Glutamatergic neuron (in vitro differentiated cells): ENCODE measurements around the gene TRIM67. TPM values are rescaled to one million over a fixed set of nuclear protein-coding genes. Genes with fewer than 3 reads are reported as not detected.

Experiments used
- DNase-seq: peaks from one replicate; pipeline ENCODE4 v3.0.0; 2022
- H3K27ac Mint-ChIP-seq: one replicate; pipeline ENCODE4 v1.8.0; 2020; ENCODE audit warnings: mild to moderate bottlenecking, mixed read lengths, inconsistent platforms; ENCODE audit not compliant: unreplicated experiment
- H3K27me3 Mint-ChIP-seq: one replicate; pipeline ENCODE4 v1.8.0; 2020; ENCODE audit warnings: mild to moderate bottlenecking, moderate library complexity, mixed read lengths, inconsistent platforms; ENCODE audit not compliant: unreplicated experiment
- H3K36me3 Mint-ChIP-seq: one replicate; pipeline ENCODE4 v1.8.0; 2020; ENCODE audit warnings: mild to moderate bottlenecking, mixed read lengths, inconsistent platforms; ENCODE audit not compliant: unreplicated experiment
- H3K4me1 Mint-ChIP-seq: one replicate; pipeline ENCODE4 v1.8.0; 2020; ENCODE audit warnings: mild to moderate bottlenecking, low read depth, mixed read lengths, inconsistent platforms; ENCODE audit not compliant: unreplicated experiment
- H3K4me3 Mint-ChIP-seq: one replicate; pipeline ENCODE4 v1.8.0; 2020; ENCODE audit warnings: mild to moderate bottlenecking, mixed read lengths, inconsistent platforms; ENCODE audit not compliant: unreplicated experiment
- H3K9me3 Mint-ChIP-seq: one replicate; pipeline ENCODE4 v1.8.0; 2020; ENCODE audit warnings: mild to moderate bottlenecking, moderate library complexity, mixed read lengths, inconsistent platforms; ENCODE audit not compliant: unreplicated experiment
- total RNA-seq: library from RNA; stranded (reverse); fragmentation: NEBNext Ultra II Directional; extraction: Animal tissue kit (Norgen Biotek cat#: 25700); gene quantifications from one replicate; pipeline ENCODE4 v1.2.1, GENCODE V29; 2021; ENCODE audit not compliant: unreplicated experiment
- TF ChIP-seq, protein P1 (sequence below): fragments of 200-600 bp; sonication (generic); IDR thresholded peaks from one replicate; pipeline ENCODE4 v1.5.0; 2021; ENCODE audit not compliant: partially characterized antibody, unreplicated experiment

Gene TRIM67
- total RNA-seq, 1 donor from 2014 or later, result 3.9 TPM

GRCh38 chr1:231232870-231233734, 71.2 kb downstream of the TRIM67 start:
- H3K9me3 Mint-ChIP-seq, result no peaks in the 10 kb centered on the region
- no peaks in the 10 kb centered on the region for H3K27me3 Mint-ChIP-seq
- H3K4me1 Mint-ChIP-seq, result no peaks in the 10 kb centered on the region
- TF ChIP-seq, protein P1, sequence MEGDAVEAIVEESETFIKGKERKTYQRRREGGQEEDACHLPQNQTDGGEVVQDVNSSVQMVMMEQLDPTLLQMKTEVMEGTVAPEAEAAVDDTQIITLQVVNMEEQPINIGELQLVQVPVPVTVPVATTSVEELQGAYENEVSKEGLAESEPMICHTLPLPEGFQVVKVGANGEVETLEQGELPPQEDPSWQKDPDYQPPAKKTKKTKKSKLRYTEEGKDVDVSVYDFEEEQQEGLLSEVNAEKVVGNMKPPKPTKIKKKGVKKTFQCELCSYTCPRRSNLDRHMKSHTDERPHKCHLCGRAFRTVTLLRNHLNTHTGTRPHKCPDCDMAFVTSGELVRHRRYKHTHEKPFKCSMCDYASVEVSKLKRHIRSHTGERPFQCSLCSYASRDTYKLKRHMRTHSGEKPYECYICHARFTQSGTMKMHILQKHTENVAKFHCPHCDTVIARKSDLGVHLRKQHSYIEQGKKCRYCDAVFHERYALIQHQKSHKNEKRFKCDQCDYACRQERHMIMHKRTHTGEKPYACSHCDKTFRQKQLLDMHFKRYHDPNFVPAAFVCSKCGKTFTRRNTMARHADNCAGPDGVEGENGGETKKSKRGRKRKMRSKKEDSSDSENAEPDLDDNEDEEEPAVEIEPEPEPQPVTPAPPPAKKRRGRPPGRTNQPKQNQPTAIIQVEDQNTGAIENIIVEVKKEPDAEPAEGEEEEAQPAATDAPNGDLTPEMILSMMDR, result no peak
- H3K27ac Mint-ChIP-seq, result no peak overlapping the region
- H3K4me3 Mint-ChIP-seq, result no peak overlapping the region
- no peaks in the 10 kb centered on the region for H3K36me3 Mint-ChIP-seq
- DNase-seq, result no peak

GRCh38 chr1:231233735-231234417, 72.0 kb downstream of the TRIM67 start:
- Mint-ChIP-seq H3K36me3 (no peaks in the 10 kb centered on the region), H3K27me3 (no peaks in the 10 kb centered on the region), H3K4me3 (no peak overlapping the region), H3K9me3 (no peaks in the 10 kb centered on the region), H3K4me1 (no peaks in the 10 kb centered on the region), H3K27ac (no peak overlapping the region)
- TF ChIP-seq, protein P1, result no peak
- DNase-seq, result no peak

DNA sequence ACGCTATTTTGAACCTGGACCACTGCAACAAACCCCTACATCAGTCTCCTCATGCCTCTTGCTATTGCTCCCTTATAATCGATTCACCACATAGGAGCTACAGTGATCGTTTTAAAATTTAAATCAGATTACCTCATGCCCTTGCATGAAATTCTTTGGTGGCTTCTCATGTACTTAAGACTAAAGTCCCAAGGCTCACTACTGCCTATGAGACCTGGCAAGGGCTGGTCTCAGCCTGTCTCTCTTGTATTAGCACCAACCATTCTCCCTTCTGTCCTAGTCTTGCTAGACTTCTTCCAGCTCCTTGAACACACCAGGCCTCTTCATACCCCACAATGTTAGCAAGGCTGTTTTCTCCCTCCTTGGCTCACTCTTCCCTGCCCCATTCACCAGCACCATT, 72.6 kb downstream of the TRIM67 start:
- H3K36me3 Mint-ChIP-seq, result no peaks in the 10 kb centered on the region
- H3K27ac Mint-ChIP-seq, result no peak overlapping the region
- TF ChIP-seq, protein P1, result no peak
- H3K9me3 Mint-ChIP-seq, result no peaks in the 10 kb centered on the region
- H3K4me3 Mint-ChIP-seq, result no peak overlapping the region
- no peak for DNase-seq
- no peaks in the 10 kb centered on the region for H3K4me1 Mint-ChIP-seq
- H3K27me3 Mint-ChIP-seq, result no peaks in the 10 kb centered on the region

GRCh38 chr1:231235526-231236207, 73.8 kb downstream of the TRIM67 start:
- no peak overlapping the region for H3K4me3 Mint-ChIP-seq
- H3K27ac Mint-ChIP-seq, result no peak overlapping the region

More at GRCh38 chr1:231235526-231236207, 73.8 kb downstream of the TRIM67 start:
- Mint-ChIP-seq H3K4me1 (peaks cover 2% of the 10 kb centered on the region), H3K9me3 (no peaks in the 10 kb centered on the region), H3K27me3 (no peaks in the 10 kb centered on the region), H3K36me3 (no peaks in the 10 kb centered on the region)
- DNase-seq, result no peak
- TF ChIP-seq, protein P1, result no peak
